HEK293 (cell line): ENCODE data around the gene ZBTB47.

Experiments used
- CTCF ChIA-PET: fragments of 350-600 bp; formaldehyde crosslinking; extraction: SDS; loops from one replicate; lab custom pipeline; 2021; ENCODE audit warnings: antibody characterized with exemption; lab: Yijun Ruan, JAX
- POLR2A ChIA-PET: fragments of 300-600 bp; formaldehyde crosslinking; extraction: SDS; loops from one replicate; lab custom pipeline; 2020; ENCODE audit warnings: antibody characterized with exemption, inconsistent platforms; lab: Yijun Ruan, JAX
- H3K27ac ChIP-seq: fragments of 200-500 bp; sonication (Bioruptor generic); 2 replicates; pipeline ENCODE4 v1.5.1; 2014; ENCODE audit warnings: low read depth, low read length, control low read depth, inconsistent platforms; ENCODE audit errors: extremely low read depth
- H3K36me3 ChIP-seq, 2 experiments: fragments of 200-500 bp in 1 of 2; sonication (Bioruptor generic) in 1 of 2; 1 replicate in 1 of 2; 2 replicates in 1 of 2; pipeline ENCODE4 v1.5.1; 2014 to 2017; ENCODE audit warnings: inconsistent platforms in 2 of 2, low read length in 2 of 2; ENCODE audit not compliant: control insufficient read depth in 2 of 2, insufficient read depth in 1 of 2
- H3K4me1 ChIP-seq: fragments of 200-500 bp; sonication (Bioruptor generic); 2 replicates; pipeline ENCODE4 v1.5.1; 2014; ENCODE audit warnings: mild to moderate bottlenecking, low read length, inconsistent platforms; ENCODE audit not compliant: control insufficient read depth, insufficient read depth
- H3K4me3 ChIP-seq: 2 replicates; pipeline ENCODE4 v1.5.1; 2011; ENCODE audit warnings: low read depth, mild to moderate bottlenecking, control low read depth, low read length, moderate library complexity
- H3K9me3 ChIP-seq: fragments of 200-500 bp; sonication (Bioruptor generic); 2 replicates; pipeline ENCODE4 v1.5.1; 2014; ENCODE audit warnings: low read depth, low read length, inconsistent platforms; ENCODE audit not compliant: control insufficient read depth, insufficient read depth
- EGR2 ChIP-seq: fragments of 450-650 bp; formaldehyde crosslinking; IDR thresholded peaks from 2 replicates; pipeline ENCODE4 v1.5.1; 2016; ENCODE audit warnings: low read depth, missing biosample characterization, missing genetic modification characterization
- MYNN ChIP-seq: fragments of 450-650 bp; formaldehyde crosslinking; IDR thresholded peaks from 2 replicates; pipeline ENCODE4 v1.5.1; 2016; ENCODE audit warnings: missing biosample characterization, missing genetic modification characterization, borderline replicate concordance
- REST ChIP-seq: fragments of 450-650 bp; formaldehyde crosslinking; IDR thresholded peaks from 2 replicates; pipeline ENCODE4 v1.5.1; 2016; ENCODE audit warnings: missing biosample characterization, missing genetic modification characterization
- TCF7L2 ChIP-seq: IDR thresholded peaks from 2 replicates; pipeline ENCODE4 v1.6.1; 2011; ENCODE audit warnings: low read depth, mild to moderate bottlenecking, inconsistent platforms, low read length, moderate library complexity, borderline replicate concordance
- TSHZ1 ChIP-seq: fragments of 450-650 bp; formaldehyde crosslinking; IDR thresholded peaks from 2 replicates; pipeline ENCODE4 v1.5.1; 2016; ENCODE audit warnings: missing biosample characterization, missing genetic modification characterization, borderline replicate concordance
- ZBTB20 ChIP-seq: fragments of 450-650 bp; formaldehyde crosslinking; IDR thresholded peaks from 2 replicates; pipeline ENCODE4 v1.5.1; 2016; ENCODE audit warnings: missing biosample characterization, missing genetic modification characterization
- ZBTB49 ChIP-seq: fragments of 450-650 bp; formaldehyde crosslinking; IDR thresholded peaks from 2 replicates; pipeline ENCODE4 v1.5.1; 2016; ENCODE audit warnings: missing biosample characterization, missing genetic modification characterization, low read depth
- ZFHX2 ChIP-seq: fragments of 450-650 bp; formaldehyde crosslinking; conservative IDR thresholded peaks from 2 replicates; pipeline ENCODE4 v1.5.1; 2016; ENCODE audit warnings: missing biosample characterization, missing genetic modification characterization
- ZNF211 ChIP-seq: fragments of 450-650 bp; formaldehyde crosslinking; IDR thresholded peaks from 2 replicates; pipeline ENCODE4 v1.5.1; 2016; ENCODE audit warnings: low read depth, missing biosample characterization, missing genetic modification characterization
- ZNF23 ChIP-seq: fragments of 450-650 bp; formaldehyde crosslinking; IDR thresholded peaks from 2 replicates; pipeline ENCODE4 v1.5.1; 2016; ENCODE audit warnings: missing biosample characterization, missing genetic modification characterization, borderline replicate concordance
- ZNF48 ChIP-seq: fragments of 450-650 bp; formaldehyde crosslinking; IDR thresholded peaks from 2 replicates; pipeline ENCODE4 v1.5.1; 2016; ENCODE audit warnings: missing biosample characterization, missing genetic modification characterization
- ZNF488 ChIP-seq: fragments of 450-650 bp; formaldehyde crosslinking; IDR thresholded peaks from 2 replicates; pipeline ENCODE4 v1.5.1; 2016; ENCODE audit warnings: missing biosample characterization, missing genetic modification characterization
- ZNF514 ChIP-seq: fragments of 450-650 bp; formaldehyde crosslinking; IDR thresholded peaks from 2 replicates; pipeline ENCODE4 v1.5.1; 2016; ENCODE audit warnings: missing biosample characterization, missing genetic modification characterization
- ZNF530 ChIP-seq: fragments of 450-650 bp; formaldehyde crosslinking; IDR thresholded peaks from 2 replicates; pipeline ENCODE4 v1.5.1; 2016; ENCODE audit warnings: low read depth, missing biosample characterization, missing genetic modification characterization
- ZNF621 ChIP-seq: fragments of 450-650 bp; formaldehyde crosslinking; IDR thresholded peaks from 2 replicates; pipeline ENCODE4 v1.5.1; 2017; ENCODE audit warnings: missing biosample characterization, missing genetic modification characterization
- ZNF664 ChIP-seq: fragments of 450-650 bp; formaldehyde crosslinking; IDR thresholded peaks from 2 replicates; pipeline ENCODE4 v1.5.1; 2016; ENCODE audit warnings: missing biosample characterization, missing genetic modification characterization
- ZNF707 ChIP-seq: fragments of 450-650 bp; formaldehyde crosslinking; IDR thresholded peaks from 2 replicates; pipeline ENCODE4 v1.5.1; 2016; ENCODE audit warnings: missing biosample characterization, missing genetic modification characterization
- ZNF830 ChIP-seq: fragments of 450-650 bp; IDR thresholded peaks from 2 replicates; pipeline ENCODE4 v1.5.0; 2018; ENCODE audit warnings: missing biosample characterization, missing genetic modification characterization, low read depth, mild to moderate bottlenecking, moderate library complexity

ZBTB47 gene

DNA sequence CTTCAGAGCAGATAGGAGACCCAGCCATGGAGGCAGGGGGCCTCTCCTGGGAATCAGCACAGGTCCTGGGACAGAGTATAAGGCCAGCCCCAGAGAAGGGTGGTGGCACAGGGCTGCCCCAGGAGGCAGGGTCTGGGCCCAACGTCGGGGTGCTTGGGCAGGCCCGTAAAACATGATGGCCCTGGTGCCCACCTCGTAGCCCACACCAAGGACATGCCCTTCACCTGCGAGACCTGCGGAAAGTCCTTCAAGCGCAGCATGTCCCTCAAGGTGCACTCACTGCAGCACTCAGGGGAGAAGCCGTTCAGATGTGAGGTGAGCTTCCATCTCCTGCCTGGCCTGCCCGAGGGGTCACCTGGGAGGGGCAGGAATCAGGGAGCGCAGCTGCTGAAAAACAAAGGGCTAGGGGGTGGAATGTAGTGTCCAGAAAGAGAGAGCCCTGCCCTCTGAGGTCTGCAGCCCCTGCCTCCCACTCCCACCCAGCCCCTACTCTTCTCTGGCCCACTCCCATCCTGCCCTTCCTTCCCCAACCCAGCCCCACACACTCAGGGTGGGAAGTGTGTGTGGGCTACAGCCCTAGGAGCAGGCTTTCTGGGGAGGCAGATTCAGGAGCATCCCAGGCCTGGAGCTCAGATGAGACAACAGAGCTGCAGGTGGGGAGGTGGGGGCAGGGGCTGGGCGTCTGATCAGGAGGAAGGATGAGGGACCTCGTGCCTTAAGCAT is 9.5 kb downstream of the ZBTB47 start:
- TF ChIP-seq EGR2 (tag by site-specific recombination) (peak; percentile 43; the same call in 1 of the 2 replicates), ZFHX2 (tag by site-specific recombination) (peak; percentile 21; the same call in 1 of the 2 replicates), ZNF211 (tag by site-specific recombination) (no peak)
- peaks cover 0 to 49% of the 10 kb centered on the region in 2 experiments; a peak in 1 of 3 replicates for H3K36me3 ChIP-seq
- no peak overlapping the region for H3K27ac ChIP-seq
- no peaks in the 10 kb centered on the region for H3K9me3 ChIP-seq
- POLR2A ChIA-PET = interaction anchor here (1.0 kb wide), 1 partner anchor 10 kb away, joined by 3 read pairs; no protein-coding TSS in a partner anchor
- H3K4me1 ChIP-seq = no peaks in the 10 kb centered on the region
- no peak overlapping the region for H3K4me3 ChIP-seq
- CTCF ChIA-PET = interaction anchor here (0.6 kb wide), 1 partner anchor 124 kb away, joined by 5 read pairs; no protein-coding TSS in a partner anchor

DNA sequence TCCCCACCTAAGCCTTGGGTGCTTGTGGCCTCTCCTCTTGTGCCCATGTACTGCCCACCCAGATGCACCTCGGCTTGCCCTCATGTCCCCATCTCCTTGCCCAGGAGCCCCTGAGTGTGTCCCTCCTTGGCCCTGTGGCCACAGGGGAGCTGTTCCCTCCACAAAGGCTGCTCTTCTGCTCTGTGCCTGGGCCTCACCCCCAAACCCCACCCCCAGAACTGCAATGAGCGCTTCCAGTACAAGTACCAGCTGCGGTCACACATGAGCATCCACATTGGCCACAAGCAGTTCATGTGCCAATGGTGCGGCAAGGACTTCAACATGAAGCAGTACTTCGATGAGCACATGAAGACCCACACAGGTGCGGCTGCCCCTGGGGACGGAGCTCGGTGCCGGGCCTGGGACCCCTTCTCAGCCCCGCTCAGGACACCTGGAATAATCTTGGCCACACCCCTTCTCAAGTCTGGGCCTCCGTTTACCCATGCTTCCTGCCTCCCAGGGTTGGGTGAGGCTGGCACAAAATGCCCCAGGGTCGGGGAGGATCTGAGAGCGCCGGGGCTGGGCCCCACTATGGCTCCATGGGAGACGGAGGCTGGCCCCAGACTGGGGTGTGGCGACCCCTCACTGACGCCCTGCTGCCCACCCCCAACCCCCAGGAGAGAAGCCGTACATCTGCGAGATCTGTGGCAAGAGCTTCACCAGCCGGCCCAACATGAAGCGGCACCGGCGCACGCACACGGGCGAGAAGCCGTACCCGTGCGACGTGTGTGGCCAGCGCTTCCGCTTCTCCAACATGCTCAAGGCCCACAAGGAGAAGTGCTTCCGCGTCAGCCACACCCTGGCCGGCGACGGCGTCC is 10.3 kb downstream of the ZBTB47 start:
- ChIA-PET CTCF (interaction anchor here (0.6 kb wide), 2 partner anchors 21 to 125 kb away, joined by 5 read pairs; no protein-coding TSS in a partner anchor), POLR2A (interaction anchor here (1.0 kb wide), 1 partner anchor 11 kb away, joined by 3 read pairs; no protein-coding TSS in a partner anchor)
- Histone ChIP-seq H3K9me3 (no peaks in the 10 kb centered on the region), H3K4me3 (no peak overlapping the region), H3K27ac (no peak overlapping the region), H3K4me1 (no peaks in the 10 kb centered on the region), H3K36me3 (peaks cover 0 to 40% of the 10 kb centered on the region in 2 experiments; a peak in 1 of 3 replicates)
- no peak for TF ChIP-seq ZNF621
- no peak for TF ChIP-seq ZBTB49 (tag by site-specific recombination)
- TF ChIP-seq ZNF664 (tag by site-specific recombination) = no peak

- TF ChIP-seq REST (tag by site-specific recombination) = no peak
- TF ChIP-seq TCF7L2 = no peak
- no peak for TF ChIP-seq ZNF48 (tag by site-specific recombination)
- TF ChIP-seq MYNN = no peak
- no peak for TF ChIP-seq ZNF830 (tag by site-specific recombination)
- TF ChIP-seq ZBTB20 (tag by site-specific recombination) = no peak
- TF ChIP-seq TSHZ1 (tag by site-specific recombination) = no peak
- no peak for TF ChIP-seq ZNF707 (tag by site-specific recombination)
- no peak for TF ChIP-seq ZNF488 (tag by site-specific recombination)
- TF ChIP-seq ZNF23 (tag by site-specific recombination) = no peak
- no peak for TF ChIP-seq ZNF514 (tag by site-specific recombination)
- TF ChIP-seq ZNF530 (tag by site-specific recombination) = no peak
- POLR2A ChIA-PET = no interaction called here
- Histone ChIP-seq H3K36me3 (peaks cover 0 to 37% of the 10 kb centered on the region in 2 experiments; a peak in 1 of 3 replicates), H3K27ac (no peak overlapping the region), H3K4me3 (no peak overlapping the region), H3K4me1 (no peaks in the 10 kb centered on the region), H3K9me3 (no peaks in the 10 kb centered on the region)
- CTCF ChIA-PET = interaction anchor here (0.6 kb wide), 1 partner anchor 22 kb away, joined by 5 read pairs; no protein-coding TSS in a partner anchor
Measured at GRCh38 chr3:42664438-42664803, 10.9 kb downstream of the ZBTB47 start.
